Measurements from ENCODE around the gene CDA. TPM values are rescaled to one million over a fixed set of nuclear protein-coding genes. Genes with fewer than 3 reads are reported as not detected.

CDA gene
- total and polyA plus RNA-seq, 9 of the 15 experiments (the other 6 are each of a cell fraction or from before 2014, with no cell fraction given), result not detected

GRCh38 chr1:20587661-20588053 lies 1.2 kb upstream of the CDA start:
- no peaks in the 10 kb centered on the region for H3K79me2 ChIP-seq (ENCODE audit: control insufficient read depth, insufficient read depth, low read length)
- 0 out of 2 replicates have a peak, but pooled peaks cover 3% of the 10 kb centered on the region for H4K20me1 ChIP-seq (replicated peaks; ENCODE audit: control insufficient read depth, insufficient read depth, low read length)
- POLR2A ChIA-PET, result interaction anchor here (0.7 to 0.8 kb wide), 2 partner anchors 14 to 81 kb away, joined by 3 read pairs; no protein-coding TSS in a partner anchor
- CTCF ChIA-PET (ENCODE audit: low intra/inter-chr PET ratio), result no interaction called here
- no peaks in the 10 kb centered on the region for H3K9me1 ChIP-seq (ENCODE audit: control insufficient read depth, insufficient read depth, low read length)
- intact Hi-C loops (cut with micrococcal nuclease) (no loop called here), in situ Hi-C loops (cut with MboI) (no loop called here)
- FAIRE-seq (no peak), DNase-seq (ENCODE audit: extremely low read depth in 1 of 4, low spot score in 3 of 4) (peak in 1 of 4 experiments; percentile 28), ATAC-seq (peak; percentile 46)
- peaks cover 3 to 10% of the 10 kb centered on the region in 2 experiments; a peak in 3 of 5 replicates for H3K4me1 ChIP-seq (replicated peaks in 1 of 2; ENCODE audit: control insufficient read depth in 2 of 2, insufficient read depth in 2 of 2, low read length in 2 of 2)
- no peak overlapping the region for H2AFZ ChIP-seq (ENCODE audit: low read depth, low read length)
- no TSS peak for BruUV-seq (replicated peaks)
- H3K9ac ChIP-seq (ENCODE audit: insufficient read depth in 1 of 2, low read depth in 2 of 2, low read length in 2 of 2), result no peak overlapping the region
- no peak overlapping the region for H3K27ac ChIP-seq (ENCODE audit: extremely low read depth, low read depth, low read length)
- no peak overlapping the region for H3K4me2 ChIP-seq (ENCODE audit: insufficient read depth, low read length)
- no peaks in the 10 kb centered on the region for H3K9me3 ChIP-seq (replicated peaks; ENCODE audit: control insufficient read depth, insufficient read depth, low read depth, low read length)
- 0% methylated on average over 2 of the region's 2 CpGs for WGBS (ENCODE audit: insufficient coverage, low coverage, missing lambda C conversion rate)
- H3K27me3 ChIP-seq (ENCODE audit: control insufficient read depth in 2 of 2, insufficient read depth in 2 of 2, low read length in 2 of 2), result peaks cover 29 to 54% of the 10 kb centered on the region in 2 experiments
- no peak overlapping the region for H3K4me3 ChIP-seq
- H3K36me3 ChIP-seq (ENCODE audit: control insufficient read depth, insufficient read depth, low read length), result no peaks in the 10 kb centered on the region
- TF ChIP-seq SIX5 (IDR thresholded peaks at IDR 0.05; ENCODE audit: borderline replicate concordance in 1 of 2, insufficient read depth in 1 of 2, low read depth in 1 of 2, low read length in 2 of 2) (no peak), ZNF75A (CRISPR knock-in tag; IDR thresholded peaks at IDR 0.05) (no peak), MTA3 (IDR thresholded peaks at IDR 0.05; ENCODE audit: borderline replicate concordance) (0 out of 2 replicates have a peak, but pooled peaks have one; percentile 19), SOX6 (IDR thresholded peaks at IDR 0.05) (0 out of 2 replicates have a peak, but pooled peaks have one; percentile 14), MEIS2 (IDR thresholded peaks at IDR 0.05; ENCODE audit: partially characterized antibody) (peak; percentile 28), JUN (IDR thresholded peaks at IDR 0.05; ENCODE audit: borderline replicate concordance, low read depth, low read length) (peak; percentile 69; the same call in 1 of the 2 replicates), JUN (CRISPR knock-in tag; IDR thresholded peaks at IDR 0.05; ENCODE audit: borderline replicate concordance) (no peak), CREM (IDR thresholded peaks at IDR 0.05; ENCODE audit: low read depth) (peak; percentile 69), KDM1A (IDR thresholded peaks at IDR 0.05) (peak; percentile 91 to 92), ATF3 (IDR thresholded peaks at IDR 0.05) (peak; percentile 73), ATF3 (CRISPR knock-in tag; conservative IDR thresholded peaks at IDR 0.05) (no peak), FOSL1 (tag; conservative IDR thresholded peaks at IDR 0.05) (peak; percentile 28; the same call in 1 of the 2 replicates), ZNF277 (CRISPR knock-in tag; IDR thresholded peaks at IDR 0.05; ENCODE audit: borderline replicate concordance) (no peak), GABPB2 (CRISPR knock-in tag; conservative IDR thresholded peaks at IDR 0.05) (no peak), CC2D1A (IDR thresholded peaks at IDR 0.05) (no peak), ESRRA (IDR thresholded peaks at IDR 0.05; ENCODE audit: borderline replicate concordance, low read depth) (peak; percentile 95), ZNF830 (CRISPR knock-in tag; IDR thresholded peaks at IDR 0.05) (no peak), JUND (IDR thresholded peaks at IDR 0.05; ENCODE audit: borderline replicate concordance, low read depth, low read length) (peak; percentile 47; the same call in 1 of the 2 replicates), JUND (tag; IDR thresholded peaks at IDR 0.05; ENCODE audit: borderline replicate concordance, low read depth, low read length) (peak; percentile 67; the same call in 2 of the 3 replicates), HDAC3 (IDR thresholded peaks at IDR 0.05; ENCODE audit: borderline replicate concordance, partially characterized antibody) (no peak), ZNF146 (CRISPR knock-in tag; IDR thresholded peaks at IDR 0.05; ENCODE audit: unreplicated experiment) (no peak), ADNP (tag; IDR thresholded peaks at IDR 0.05) (peak; percentile 92), LCOR (CRISPR knock-in tag; IDR thresholded peaks at IDR 0.05) (no peak), SMARCA5 (IDR thresholded peaks at IDR 0.05) (peak; percentile 95), RNF2 (IDR thresholded peaks at IDR 0.05) (no peak)
